ENCODE results near the gene TRAPPC2L. TPM values are rescaled to one million over a fixed set of nuclear protein-coding genes. Genes with fewer than 3 reads are reported as not detected.
A peak's percentile ranks its signal among the peaks of the same experiment; 100 is the strongest.

The TRAPPC2L gene
- total RNA-seq, 1 donor from 2014 or later, result 48.3 TPM

DNA sequence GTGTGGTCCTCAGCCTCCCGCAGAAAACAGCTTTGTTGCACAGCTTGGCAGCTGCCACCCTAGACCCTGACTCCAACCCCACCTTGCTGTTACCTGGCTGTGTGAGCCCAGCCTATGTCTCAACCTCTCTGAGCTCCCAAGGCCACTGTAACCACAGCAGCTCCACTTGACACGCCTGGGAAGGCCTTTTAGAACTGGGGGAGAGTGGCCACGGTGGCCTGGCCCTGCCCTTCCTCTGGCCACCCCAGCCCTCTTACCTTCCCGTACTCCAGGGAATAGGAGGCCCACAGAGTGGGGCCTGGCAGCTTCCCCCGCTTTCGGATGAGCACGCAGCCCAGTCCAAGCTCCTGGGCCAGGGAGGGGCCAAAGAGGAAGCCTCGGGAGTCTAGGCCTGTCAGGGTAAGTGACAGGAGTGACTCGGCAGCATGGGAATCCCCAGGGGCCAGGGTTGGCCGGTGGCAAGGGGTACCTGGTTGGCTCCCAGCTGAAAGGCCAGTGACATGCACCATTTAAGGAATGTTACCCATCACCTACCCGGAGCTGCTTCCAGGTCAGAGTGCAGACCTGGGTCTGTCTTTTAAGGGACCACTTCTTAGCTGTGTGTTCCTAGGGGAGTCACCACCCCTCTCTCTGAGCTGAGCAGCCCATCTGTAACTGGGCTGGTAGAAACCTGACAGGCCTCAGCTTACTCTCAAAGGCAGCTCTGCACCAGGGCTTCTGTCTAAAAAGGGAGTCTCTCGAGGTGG, 46.6 kb upstream of the TRAPPC2L start:
- TF ChIP-seq, protein P1, sequence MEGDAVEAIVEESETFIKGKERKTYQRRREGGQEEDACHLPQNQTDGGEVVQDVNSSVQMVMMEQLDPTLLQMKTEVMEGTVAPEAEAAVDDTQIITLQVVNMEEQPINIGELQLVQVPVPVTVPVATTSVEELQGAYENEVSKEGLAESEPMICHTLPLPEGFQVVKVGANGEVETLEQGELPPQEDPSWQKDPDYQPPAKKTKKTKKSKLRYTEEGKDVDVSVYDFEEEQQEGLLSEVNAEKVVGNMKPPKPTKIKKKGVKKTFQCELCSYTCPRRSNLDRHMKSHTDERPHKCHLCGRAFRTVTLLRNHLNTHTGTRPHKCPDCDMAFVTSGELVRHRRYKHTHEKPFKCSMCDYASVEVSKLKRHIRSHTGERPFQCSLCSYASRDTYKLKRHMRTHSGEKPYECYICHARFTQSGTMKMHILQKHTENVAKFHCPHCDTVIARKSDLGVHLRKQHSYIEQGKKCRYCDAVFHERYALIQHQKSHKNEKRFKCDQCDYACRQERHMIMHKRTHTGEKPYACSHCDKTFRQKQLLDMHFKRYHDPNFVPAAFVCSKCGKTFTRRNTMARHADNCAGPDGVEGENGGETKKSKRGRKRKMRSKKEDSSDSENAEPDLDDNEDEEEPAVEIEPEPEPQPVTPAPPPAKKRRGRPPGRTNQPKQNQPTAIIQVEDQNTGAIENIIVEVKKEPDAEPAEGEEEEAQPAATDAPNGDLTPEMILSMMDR (conservative IDR thresholded peaks at IDR 0.05; ENCODE audit: low read depth, low read length), result no peak
- no peak for DNase-seq (ENCODE audit: low read depth)
- peak overlapping the region; percentile 67 for H3K4me3 ChIP-seq (ENCODE audit: low read depth, low read length)

DNA sequence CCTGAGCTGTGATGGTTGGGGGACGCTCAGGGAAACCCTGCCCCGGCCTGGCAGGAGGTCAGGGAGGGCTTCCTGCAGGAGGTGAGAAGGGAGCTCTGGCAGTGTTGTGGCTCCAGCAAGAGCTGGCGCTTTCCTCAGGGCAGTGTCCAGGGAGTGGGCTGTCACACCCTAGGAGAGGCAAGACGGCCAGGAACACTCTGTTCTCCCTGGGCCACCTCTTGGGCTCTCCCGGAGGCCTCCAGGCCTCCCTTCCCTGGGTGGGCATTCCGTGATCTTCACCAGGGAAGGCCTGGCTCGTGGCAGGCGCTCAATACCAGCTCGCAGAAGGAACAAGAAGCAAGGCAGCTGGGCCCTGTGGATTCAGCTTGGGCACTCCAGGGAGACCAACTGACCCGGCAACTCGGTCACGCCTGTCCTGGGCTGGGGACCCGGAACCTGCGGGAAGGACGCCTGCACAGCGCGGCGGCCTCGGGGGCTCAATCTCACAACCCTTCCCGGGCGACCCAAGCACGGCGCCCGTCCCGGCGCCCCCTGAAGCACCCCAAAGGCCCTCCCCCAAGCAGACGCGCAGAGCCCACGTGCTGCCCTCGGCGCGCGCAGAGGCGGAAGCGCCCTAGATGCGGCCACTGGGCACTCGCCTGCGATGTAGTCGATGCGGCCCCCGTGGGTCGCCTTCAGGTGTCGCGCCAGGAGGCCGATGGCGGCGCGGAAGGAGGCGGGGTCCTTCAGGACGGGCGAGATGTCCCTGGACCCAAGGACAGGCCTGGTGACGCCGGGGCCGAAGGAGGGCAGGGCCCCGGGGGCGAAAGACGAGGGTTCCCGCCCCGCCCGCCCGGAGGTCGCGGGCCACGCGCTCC, 45.8 kb upstream of the TRAPPC2L start:
- TF ChIP-seq, protein P1 (conservative IDR thresholded peaks at IDR 0.05; ENCODE audit: low read depth, low read length), result no peak
- peak overlapping the region; percentile 67 for H3K4me3 ChIP-seq (ENCODE audit: low read depth, low read length)
- no peak for DNase-seq (ENCODE audit: low read depth)

DNA sequence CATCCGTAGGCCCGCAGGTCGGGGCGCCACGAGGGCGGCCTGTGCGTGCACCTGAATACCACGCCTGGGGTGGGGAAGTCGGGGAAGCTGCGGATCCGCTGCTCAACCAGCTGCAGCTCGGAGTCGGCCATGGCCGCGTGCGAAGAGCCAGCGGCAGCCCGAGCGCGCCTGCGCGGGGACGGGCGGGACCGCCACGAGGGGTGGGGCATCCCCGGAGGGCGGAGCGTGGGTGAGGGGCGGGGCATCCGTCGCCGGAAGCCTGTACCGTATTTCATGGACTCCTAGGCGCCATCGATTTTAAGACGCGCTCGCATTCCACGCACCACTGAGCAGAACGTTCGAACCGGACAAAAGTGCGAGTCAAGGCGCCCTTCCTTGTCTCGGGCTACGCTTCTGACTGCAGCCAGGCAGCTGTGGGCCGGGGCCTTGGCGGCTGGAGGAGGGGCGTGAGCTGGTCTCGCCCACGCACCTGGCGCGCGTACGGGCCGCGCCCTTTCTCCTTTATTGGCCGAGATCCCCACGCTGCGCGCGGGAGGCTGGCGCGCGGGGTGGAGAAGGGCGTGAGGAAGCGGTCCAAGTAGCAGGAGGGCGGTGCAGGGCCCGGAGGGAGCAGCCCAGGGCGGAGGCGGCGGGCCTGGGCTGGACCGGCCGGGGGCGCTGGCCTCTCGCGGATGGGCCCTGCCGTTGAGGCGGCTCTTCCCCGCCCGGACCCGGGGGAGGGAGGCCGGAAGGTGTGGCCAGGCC, 45.0 kb upstream of the TRAPPC2L start, which contains the start of gene APRT:
Gene APRT, minus strand, starts transcription at position 160 of the 744 bp plus-strand sequence. Its CDS starts 29 bp downstream, at position 131.
- TF ChIP-seq, protein P1 (conservative IDR thresholded peaks at IDR 0.05; ENCODE audit: low read depth, low read length), result no peak
- peak within 1 kb of the TSS; percentile 67 for H3K4me3 ChIP-seq (ENCODE audit: low read depth, low read length)
- DNase-seq (ENCODE audit: low read depth), result peak; percentile 46

DNA sequence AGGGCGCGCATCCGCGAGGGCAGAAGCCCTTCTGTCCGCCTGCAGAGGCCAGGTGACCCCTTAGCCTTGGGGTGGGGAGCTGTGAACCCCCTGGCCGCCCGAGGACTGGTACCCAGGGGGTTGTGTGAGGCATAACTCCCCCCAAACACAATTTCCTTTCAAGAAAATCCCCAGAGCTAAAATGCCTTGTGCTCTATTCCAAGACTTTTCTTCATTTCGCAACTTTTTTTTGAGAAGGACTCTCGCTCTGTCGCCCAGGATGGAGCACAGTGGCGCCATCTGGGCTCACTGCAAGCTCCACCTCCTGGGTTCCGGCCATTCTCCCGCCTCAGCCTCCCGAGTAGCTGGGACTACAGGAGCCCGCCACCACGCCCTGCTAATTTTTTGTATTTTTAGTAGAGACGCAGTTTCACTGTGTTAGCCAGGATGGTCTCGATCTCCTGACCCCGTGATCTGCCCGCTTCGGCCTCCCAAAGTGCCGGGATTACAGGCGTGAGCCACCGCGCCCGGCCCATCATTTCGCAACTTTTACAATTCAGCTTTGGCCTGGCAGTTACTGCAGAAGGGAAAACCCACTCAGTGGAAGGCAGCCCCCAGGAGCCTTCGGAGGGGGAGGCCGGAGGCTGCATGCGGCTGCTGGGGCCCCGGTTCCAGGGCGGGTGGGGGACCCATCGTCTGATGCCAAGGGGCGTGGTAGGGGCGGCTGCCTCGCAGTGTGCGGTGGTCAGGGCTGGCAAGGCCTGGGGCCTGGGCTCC, 44.2 kb upstream of the TRAPPC2L start:
- TF ChIP-seq, protein P1 (conservative IDR thresholded peaks at IDR 0.05; ENCODE audit: low read depth, low read length), result no peak
- peak overlapping the region; percentile 67 for H3K4me3 ChIP-seq (ENCODE audit: low read depth, low read length)
- no peak for DNase-seq (ENCODE audit: low read depth)

DNA sequence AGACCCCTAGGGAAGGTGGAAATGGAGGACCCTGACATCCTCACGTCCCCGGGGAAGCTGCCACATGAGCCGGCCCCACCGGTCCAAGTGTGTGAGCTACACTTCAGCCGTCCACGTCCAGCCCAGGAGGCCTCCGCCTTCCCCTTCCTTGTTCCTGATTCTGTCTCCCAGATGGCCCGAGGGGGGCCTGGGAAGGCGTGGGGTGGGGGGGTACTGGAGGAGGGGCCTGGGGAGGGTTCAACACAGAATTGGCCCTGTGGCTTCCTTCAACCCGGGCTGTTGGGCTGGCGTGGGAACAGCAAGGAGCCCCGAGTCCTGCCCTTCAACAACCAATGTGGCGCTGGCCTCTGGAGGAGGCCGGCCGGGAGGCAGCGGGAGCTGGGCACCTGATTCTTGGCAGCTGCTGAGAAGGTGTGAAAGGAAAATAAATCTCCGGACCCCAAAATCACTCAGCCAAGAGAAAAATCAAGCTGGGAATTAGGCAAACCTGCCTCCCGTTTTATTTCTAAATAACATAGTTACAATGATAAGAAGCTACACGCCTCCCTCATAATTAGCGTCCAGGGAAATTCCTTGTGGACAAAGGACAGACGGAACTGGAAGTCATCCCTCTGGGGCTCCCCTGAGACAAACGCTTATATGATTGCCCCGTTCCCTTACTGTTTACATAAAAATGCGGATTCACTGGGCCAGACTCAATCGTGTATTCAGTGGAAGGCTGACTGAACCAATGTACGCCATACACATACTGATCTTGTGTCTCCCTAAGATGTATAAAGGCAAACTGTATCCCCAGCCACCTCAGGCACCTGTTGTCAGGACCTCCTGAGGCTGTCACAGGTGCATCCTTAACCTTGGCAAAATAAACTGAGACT, 43.4 kb upstream of the TRAPPC2L start:
- DNase-seq (ENCODE audit: low read depth), result no peak
- H3K4me3 ChIP-seq (ENCODE audit: low read depth, low read length), result no peak overlapping the region
- TF ChIP-seq, protein P1 (conservative IDR thresholded peaks at IDR 0.05; ENCODE audit: low read depth, low read length), result no peak
